DOHH2 (cell line): ENCODE data around the gene NEUROG1.

Experiments used
- H3F3A ChIP-seq: fragments of 200-600 bp; sonication (generic), shearing (Covaris generic); 2 replicates; pipeline ENCODE4 v1.6.0; 2016; ENCODE audit warnings: antibody characterized with exemption, mild to moderate bottlenecking; ENCODE audit not compliant: control insufficient read depth, insufficient read depth
- H3K27ac ChIP-seq: fragments of 200-600 bp; sonication (generic); 2 replicates; pipeline ENCODE4 v1.5.1; 2014; ENCODE audit warnings: low read depth, mild to moderate bottlenecking, low read length, moderate library complexity
- H3K27me3 ChIP-seq: fragments of 200-600 bp; sonication (generic); 2 replicates; pipeline ENCODE4 v1.6.1; 2014; ENCODE audit warnings: mild to moderate bottlenecking, low read length, mixed read lengths; ENCODE audit not compliant: control insufficient read depth
- H3K36me3 ChIP-seq: fragments of 200-600 bp; sonication (generic); 2 replicates; pipeline ENCODE4 v1.6.1; 2014; ENCODE audit warnings: mild to moderate bottlenecking, low read length, moderate library complexity, mixed read lengths; ENCODE audit not compliant: control insufficient read depth
- H3K4me1 ChIP-seq: fragments of 200-600 bp; sonication (generic); 2 replicates; pipeline ENCODE4 v1.6.1; 2014; ENCODE audit warnings: mild to moderate bottlenecking, low read length, mixed read lengths; ENCODE audit not compliant: control insufficient read depth
- H3K4me2 ChIP-seq: fragments of 200-600 bp; sonication (generic); 2 replicates; pipeline ENCODE4 v1.6.0; 2014; ENCODE audit warnings: mild to moderate bottlenecking, low read length, moderate library complexity
- H3K4me3 ChIP-seq: fragments of 200-600 bp; sonication (generic); 2 replicates; pipeline ENCODE4 v1.5.1; 2014; ENCODE audit warnings: mild to moderate bottlenecking, low read length, mixed read lengths
- H3K79me2 ChIP-seq: fragments of 200-600 bp; sonication (generic); 2 replicates; pipeline ENCODE4 v1.6.1; 2014; ENCODE audit warnings: mild to moderate bottlenecking, low read length, mixed read lengths; ENCODE audit not compliant: control insufficient read depth
- H3K9me2 ChIP-seq: fragments of 200-600 bp; sonication (generic); replicated peaks from 2 replicates; pipeline ENCODE4 v1.6.1; 2014; ENCODE audit warnings: mild to moderate bottlenecking, low read length, mixed read lengths; ENCODE audit not compliant: control insufficient read depth
- H3K9me3 ChIP-seq: fragments of 200-600 bp; sonication (generic); 2 replicates; pipeline ENCODE4 v1.6.1; 2014; ENCODE audit warnings: antibody characterized with exemption, low read length, mixed read lengths; ENCODE audit not compliant: control insufficient read depth, insufficient read depth
- H4K20me1 ChIP-seq: fragments of 200-600 bp; sonication (generic); 2 replicates; pipeline ENCODE4 v1.6.0; 2014; ENCODE audit warnings: low read depth, mild to moderate bottlenecking, antibody characterized with exemption, low read length, moderate library complexity; ENCODE audit not compliant: control insufficient read depth, insufficient read depth
- CTCF ChIP-seq: fragments of 200-600 bp; sonication (generic); IDR thresholded peaks from one replicate; pipeline ENCODE4 v1.5.1; 2014; ENCODE audit warnings: antibody characterized with exemption, mild to moderate bottlenecking, low read depth, low read length; ENCODE audit not compliant: poor library complexity, severe bottlenecking
- EZH2phosphoT487 ChIP-seq: fragments of 200-600 bp; sonication (generic); IDR thresholded peaks from 2 replicates; pipeline ENCODE4 v1.6.1; 2017; ENCODE audit warnings: borderline replicate concordance, mild to moderate bottlenecking, antibody characterized with exemption, low read length, moderate library complexity, mixed read lengths

NEUROG1 gene

GRCh38 chr5:135582099-135582781 lies 46.5 kb upstream of the NEUROG1 start:
- no peaks in the 10 kb centered on the region for H3K79me2 ChIP-seq
- TF ChIP-seq EZH2phosphoT487 (no peak), CTCF (no peak)

GRCh38 chr5:135578685-135579341 lies 43.0 kb upstream of the NEUROG1 start, which contains the start of gene CXCL14:
Gene CXCL14 (minus strand): TSS chr5:135578991. CDS start chr5:135578778, 213 bp downstream.
- Histone ChIP-seq H3K4me3 (no peak within 1 kb of the TSS), H3K79me2 (no peaks in the 10 kb centered on the region), H3K27ac (no peak within 1 kb of the TSS), H4K20me1 (no peaks in the 10 kb centered on the region; the same call in 1 of the 2 replicates), H3F3A (no peaks in the 10 kb centered on the region), H3K9me3 (no peaks in the 10 kb centered on the region), H3K4me2 (no peak within 1 kb of the TSS), H3K4me1 (no peaks in the 10 kb centered on the region), H3K27me3 (no peaks in the 10 kb centered on the region), H3K9me2 (no peaks in the 10 kb centered on the region), H3K36me3 (no peaks in the 10 kb centered on the region)
- TF ChIP-seq EZH2phosphoT487: no peak
- TF ChIP-seq CTCF: no peak

More at GRCh38 chr5:135582099-135582781, 46.5 kb upstream of the NEUROG1 start:
- H3K9me2 ChIP-seq: no peaks in the 10 kb centered on the region
- no peaks in the 10 kb centered on the region for H3K36me3 ChIP-seq
- H3K4me2 ChIP-seq: no peak overlapping the region
- no peaks in the 10 kb centered on the region for H3K4me1 ChIP-seq
- H3K4me3 ChIP-seq: no peak overlapping the region
- no peak overlapping the region for H3K27ac ChIP-seq
- no peaks in the 10 kb centered on the region for H3K9me3 ChIP-seq
- no peaks in the 10 kb centered on the region; the same call in 1 of the 2 replicates for H4K20me1 ChIP-seq
- H3K27me3 ChIP-seq: no peaks in the 10 kb centered on the region; the same call in 1 of the 2 replicates
- H3F3A ChIP-seq: no peaks in the 10 kb centered on the region

- TF ChIP-seq CTCF: no peak
- no peak for TF ChIP-seq EZH2phosphoT487
- H3K4me1 ChIP-seq: no peaks in the 10 kb centered on the region
- no peaks in the 10 kb centered on the region for H3K9me2 ChIP-seq
- H3K36me3 ChIP-seq: no peaks in the 10 kb centered on the region
- H3K27me3 ChIP-seq: no peaks in the 10 kb centered on the region
- H3K4me3 ChIP-seq: no peak overlapping the region
- no peak overlapping the region for H3K27ac ChIP-seq
- no peaks in the 10 kb centered on the region for H3F3A ChIP-seq
- H4K20me1 ChIP-seq: no peaks in the 10 kb centered on the region; the same call in 1 of the 2 replicates
- H3K4me2 ChIP-seq: no peak overlapping the region
- H3K79me2 ChIP-seq: no peaks in the 10 kb centered on the region
- H3K9me3 ChIP-seq: no peaks in the 10 kb centered on the region
Measured at GRCh38 chr5:135578305-135578684, 42.5 kb upstream of the NEUROG1 start.
